ENCODE data around the gene CHIC2. TPM values are rescaled to one million over a fixed set of nuclear protein-coding genes. Genes with fewer than 3 reads are reported as not detected.

Gene CHIC2
- total RNA-seq, 2 donors from 2014 or later: 13.5 to 26.2 TPM

DNA sequence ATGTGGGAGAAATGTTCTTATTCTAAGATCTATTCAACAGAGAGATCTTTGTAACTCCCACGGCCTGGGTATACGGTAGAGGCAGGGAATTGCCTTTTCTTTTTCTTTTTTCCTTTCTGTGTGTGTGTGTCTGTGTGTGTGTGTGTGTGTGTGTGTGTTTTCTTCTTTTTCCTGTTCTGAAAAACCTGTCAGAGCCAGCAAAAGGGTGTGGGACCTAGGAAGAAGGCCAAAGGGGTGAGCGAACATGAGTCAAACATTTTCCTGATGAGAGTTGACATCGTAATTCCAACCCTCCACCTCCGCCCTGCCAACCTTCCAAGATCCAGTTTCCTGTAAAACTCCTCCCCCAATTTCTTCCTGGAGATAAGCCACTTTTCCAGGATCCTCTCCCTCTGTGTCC is 2.8 kb upstream of the CHIC2 start:
- H3K27ac ChIP-seq: peak overlapping the region; percentile 75
- intact Hi-C loops (cut with DNase I): no loop called here
- H3K4me1 ChIP-seq: peaks cover 4% of the 10 kb centered on the region
- H3K9me3 ChIP-seq: no peaks in the 10 kb centered on the region
- H3K27me3 ChIP-seq: no peaks in the 10 kb centered on the region
- no peak for TF ChIP-seq CTCF (IDR thresholded peaks at IDR 0.05)
- peak overlapping the region in 1 of 2 donors; percentile 30 for H3K9ac ChIP-seq (ENCODE audit: low read depth in 2 of 2, low read length in 2 of 2)
- DNase-seq: peak; percentile 86
- no peaks in the 10 kb centered on the region for H3K36me3 ChIP-seq
- no peak overlapping the region for H3K4me3 ChIP-seq

GRCh38 chr4:54066718-54067129 is 2.3 kb upstream of the CHIC2 start:
- Histone ChIP-seq H3K4me3 (no peak overlapping the region), H3K4me1 (peaks cover 4% of the 10 kb centered on the region), H3K27ac (peak overlapping the region; percentile 75), H3K9ac (ENCODE audit: low read depth in 2 of 2, low read length in 2 of 2) (peak overlapping the region in 1 of 2 donors; percentile 30), H3K27me3 (no peaks in the 10 kb centered on the region), H3K9me3 (no peaks in the 10 kb centered on the region), H3K36me3 (no peaks in the 10 kb centered on the region)
- intact Hi-C loops (cut with DNase I): no loop called here
- DNase-seq: peak; percentile 33
- TF ChIP-seq CTCF (IDR thresholded peaks at IDR 0.05): no peak

DNA sequence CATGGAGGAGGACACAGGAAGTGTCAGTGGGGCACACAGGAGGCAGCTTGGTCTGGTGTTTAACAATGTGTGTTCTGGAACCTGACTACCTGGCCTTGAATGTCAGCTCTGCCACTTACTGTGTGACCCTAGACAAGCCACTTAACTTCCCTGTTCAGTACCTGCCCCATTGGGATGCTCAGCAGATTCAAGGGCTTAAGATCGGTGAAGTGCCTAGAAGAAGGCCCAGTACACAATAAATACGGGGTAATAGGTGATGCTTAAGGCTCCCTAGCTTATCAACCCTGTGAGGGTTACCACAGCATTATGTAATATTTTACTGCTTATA is 1.6 kb upstream of the CHIC2 start:
- no peak overlapping the region for H3K27ac ChIP-seq
- H3K9ac ChIP-seq (ENCODE audit: low read depth in 2 of 2, low read length in 2 of 2): peak overlapping the region in 1 of 2 donors; percentile 30
- H3K4me1 ChIP-seq: peaks cover 8% of the 10 kb centered on the region
- H3K36me3 ChIP-seq: no peaks in the 10 kb centered on the region
- DNase-seq: no peak
- TF ChIP-seq CTCF (IDR thresholded peaks at IDR 0.05): no peak
- no peaks in the 10 kb centered on the region for H3K27me3 ChIP-seq
- no peak overlapping the region for H3K4me3 ChIP-seq
- intact Hi-C loops (cut with DNase I): no loop called here
- H3K9me3 ChIP-seq: no peaks in the 10 kb centered on the region

- H3K4me1 ChIP-seq: peaks cover 8% of the 10 kb centered on the region
- peak overlapping the region; percentile 92 for H3K4me3 ChIP-seq
- H3K27ac ChIP-seq: peak overlapping the region; percentile 63
- peak overlapping the region in 1 of 2 donors; percentile 36 for H3K9ac ChIP-seq (ENCODE audit: low read depth in 2 of 2, low read length in 2 of 2)
- H3K9me3 ChIP-seq: no peaks in the 10 kb centered on the region
- intact Hi-C loops (cut with DNase I): no loop called here
- DNase-seq: no peak
- no peak for TF ChIP-seq CTCF (IDR thresholded peaks at IDR 0.05)
- H3K27me3 ChIP-seq: no peaks in the 10 kb centered on the region
- H3K36me3 ChIP-seq: no peaks in the 10 kb centered on the region
Measured at GRCh38 chr4:54065282-54066087, 1.1 kb upstream of the CHIC2 start.

GRCh38 chr4:54063737-54064316 is 578 bp downstream of the CHIC2 start:
- TF ChIP-seq CTCF (IDR thresholded peaks at IDR 0.05): no peak
- peak; percentile 49 for DNase-seq
- Histone ChIP-seq H3K36me3 (no peaks in the 10 kb centered on the region), H3K4me3 (peak overlapping the region; percentile 92), H3K9me3 (no peaks in the 10 kb centered on the region), H3K27ac (peak overlapping the region; percentile 97), H3K9ac (ENCODE audit: low read depth in 2 of 2, low read length in 2 of 2) (peak overlapping the region; percentile 97 to 98), H3K27me3 (no peaks in the 10 kb centered on the region), H3K4me1 (peaks cover 8% of the 10 kb centered on the region)
- intact Hi-C loops (cut with DNase I): no loop called here
